ENCODE measurements around the gene CSPG5. TPM values are rescaled to one million over a fixed set of nuclear protein-coding genes. Genes with fewer than 3 reads are reported as not detected.

Gene CSPG5
- total and polyA plus RNA-seq, 9 donors = 0.11 to 0.45 (median 0.30) TPM; not detected in 2

DNA sequence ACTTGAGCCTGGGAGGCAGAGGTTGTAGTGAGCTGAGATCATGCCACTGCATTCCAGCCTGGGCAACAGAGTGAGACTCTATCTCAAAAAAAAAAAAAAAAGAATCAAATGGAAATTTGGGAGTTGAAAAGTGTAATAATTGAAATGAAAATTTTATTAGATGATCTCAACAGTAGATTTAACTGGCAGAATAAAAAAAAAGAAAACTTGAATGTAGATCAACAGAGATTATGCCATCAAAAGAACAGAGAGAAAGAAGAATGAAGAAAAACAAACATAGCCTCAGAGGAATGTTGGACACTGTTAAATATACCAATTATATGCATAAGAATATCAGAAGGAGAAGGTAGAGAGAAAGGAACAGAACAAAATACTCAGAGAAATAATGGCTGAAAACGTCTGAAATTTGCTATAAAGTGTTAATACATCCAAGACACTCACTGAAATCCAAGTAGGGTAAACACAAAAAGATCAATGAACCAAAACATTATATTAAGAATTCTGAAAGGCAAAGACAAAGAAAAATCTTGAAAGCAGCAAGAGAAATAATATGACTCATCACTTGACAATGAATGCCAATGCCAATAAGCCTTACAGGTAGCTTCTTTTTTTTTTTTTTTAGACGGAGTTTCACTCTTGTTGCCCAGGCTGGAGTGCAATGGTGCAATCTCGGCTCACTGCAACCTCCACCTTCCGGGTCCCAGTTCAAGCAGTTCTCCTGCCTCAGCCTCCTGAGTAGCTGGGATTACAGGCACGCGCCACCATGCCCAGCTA, 50.5 kb downstream of the CSPG5 start:
- H3K27ac ChIP-seq = no peak overlapping the region

DNA sequence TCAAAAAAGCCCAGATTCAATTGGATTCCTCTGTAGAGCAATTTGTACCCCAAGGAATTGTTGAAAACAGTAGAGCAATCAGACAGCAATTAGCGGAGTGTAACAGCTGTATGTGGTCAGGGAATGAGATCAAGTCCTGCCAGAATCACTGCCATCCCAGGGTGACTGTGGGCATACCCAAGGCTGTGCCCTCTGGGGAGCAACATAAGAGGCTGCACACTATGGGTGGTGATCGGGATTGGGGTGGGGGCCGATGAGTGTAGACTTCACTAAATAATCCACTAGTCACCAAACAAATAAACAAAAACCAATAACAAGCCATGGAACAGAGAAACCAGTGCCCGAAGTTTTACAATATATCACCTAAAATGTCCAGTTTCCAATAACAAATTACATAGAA, 53.0 kb downstream of the CSPG5 start:
- no peak overlapping the region for H3K27ac ChIP-seq
- DNase-seq = no peak
- WGBS, 3 donors = 78 to 84% (median 82%) methylated on average over 4 of the region's 4 CpGs
- H3K36me3 ChIP-seq = no peaks in the 10 kb centered on the region
- no peaks in the 10 kb centered on the region for H3K9me3 ChIP-seq
- intact Hi-C loops (cut with DNase I) = loop anchor here in 1 of 4 donors (10.0 kb wide), 1 partner anchor 629 kb away; no protein-coding TSS in a partner anchor
- peaks cover 2% of the 10 kb centered on the region for H3K4me1 ChIP-seq (ENCODE audit: insufficient read depth)
- H3K4me3 ChIP-seq = no peak overlapping the region
- TF ChIP-seq, protein P1, sequence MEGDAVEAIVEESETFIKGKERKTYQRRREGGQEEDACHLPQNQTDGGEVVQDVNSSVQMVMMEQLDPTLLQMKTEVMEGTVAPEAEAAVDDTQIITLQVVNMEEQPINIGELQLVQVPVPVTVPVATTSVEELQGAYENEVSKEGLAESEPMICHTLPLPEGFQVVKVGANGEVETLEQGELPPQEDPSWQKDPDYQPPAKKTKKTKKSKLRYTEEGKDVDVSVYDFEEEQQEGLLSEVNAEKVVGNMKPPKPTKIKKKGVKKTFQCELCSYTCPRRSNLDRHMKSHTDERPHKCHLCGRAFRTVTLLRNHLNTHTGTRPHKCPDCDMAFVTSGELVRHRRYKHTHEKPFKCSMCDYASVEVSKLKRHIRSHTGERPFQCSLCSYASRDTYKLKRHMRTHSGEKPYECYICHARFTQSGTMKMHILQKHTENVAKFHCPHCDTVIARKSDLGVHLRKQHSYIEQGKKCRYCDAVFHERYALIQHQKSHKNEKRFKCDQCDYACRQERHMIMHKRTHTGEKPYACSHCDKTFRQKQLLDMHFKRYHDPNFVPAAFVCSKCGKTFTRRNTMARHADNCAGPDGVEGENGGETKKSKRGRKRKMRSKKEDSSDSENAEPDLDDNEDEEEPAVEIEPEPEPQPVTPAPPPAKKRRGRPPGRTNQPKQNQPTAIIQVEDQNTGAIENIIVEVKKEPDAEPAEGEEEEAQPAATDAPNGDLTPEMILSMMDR (IDR thresholded peaks at IDR 0.05) = no peak
- TF ChIP-seq EP300 (IDR thresholded peaks at IDR 0.05) (no peak), POLR2A (IDR thresholded peaks at IDR 0.05) (no peak)
- H3K27me3 ChIP-seq = no peaks in the 10 kb centered on the region

More for the DNA sequence above, 50.5 kb downstream of the CSPG5 start:
- no peaks in the 10 kb centered on the region for H3K27me3 ChIP-seq
- no peaks in the 10 kb centered on the region for H3K4me1 ChIP-seq (ENCODE audit: insufficient read depth)
- no peaks in the 10 kb centered on the region for H3K9me3 ChIP-seq
- H3K36me3 ChIP-seq = no peaks in the 10 kb centered on the region
- 87 to 90% (median 88%) methylated on average over 6 of the region's 6 CpGs for WGBS, 3 donors
- H3K4me3 ChIP-seq = no peak overlapping the region
- DNase-seq = no peak
- intact Hi-C loops (cut with DNase I) = loop anchor here in 1 of 4 donors (10.0 kb wide), 1 partner anchor 627 kb away; no protein-coding TSS in a partner anchor
- TF ChIP-seq POLR2A (IDR thresholded peaks at IDR 0.05) (no peak), EP300 (IDR thresholded peaks at IDR 0.05) (no peak)
- TF ChIP-seq, protein P1 (IDR thresholded peaks at IDR 0.05) = no peak

DNA sequence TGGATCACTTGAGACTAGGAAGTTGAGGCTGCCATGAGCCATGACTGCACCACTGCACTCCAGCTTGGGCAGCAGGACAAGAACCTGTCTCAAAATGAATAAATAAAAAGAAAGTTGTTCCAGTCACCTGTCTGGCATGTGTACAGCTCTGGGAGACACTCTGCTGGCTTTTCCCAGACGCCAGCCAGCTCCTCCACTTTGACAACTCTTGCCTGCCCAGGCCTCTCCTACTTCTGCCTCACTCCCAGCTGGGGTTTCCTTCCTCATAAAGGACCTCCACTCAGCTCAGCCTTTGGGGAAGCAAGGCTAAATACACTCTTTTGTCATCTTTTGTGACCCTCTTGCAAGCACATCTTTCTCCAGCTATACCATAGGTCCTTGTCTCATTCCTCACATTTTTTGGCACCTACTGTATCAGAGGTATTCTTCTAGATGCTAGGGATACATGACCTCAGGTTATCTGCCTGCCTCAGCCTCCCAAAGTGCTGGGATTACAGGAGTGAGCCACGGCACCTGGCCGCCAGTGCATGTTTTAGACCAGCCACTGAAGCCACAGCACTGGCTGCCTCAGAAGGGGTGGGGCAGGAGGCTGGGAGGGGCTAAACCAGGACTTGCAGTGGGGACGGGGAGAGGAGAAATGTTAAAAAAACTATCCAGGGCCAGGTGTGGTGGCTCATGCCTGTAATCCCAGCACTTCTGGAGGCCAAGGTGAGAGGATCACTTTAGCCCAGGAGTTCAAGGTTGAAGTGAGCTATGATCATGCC, 55.2 kb downstream of the CSPG5 start:
- DNase-seq = no peak
- Histone ChIP-seq H3K27ac (no peak overlapping the region), H3K4me1 (ENCODE audit: insufficient read depth) (peaks cover 2% of the 10 kb centered on the region), H3K4me3 (no peak overlapping the region), H3K36me3 (no peaks in the 10 kb centered on the region), H3K27me3 (no peaks in the 10 kb centered on the region), H3K9me3 (no peaks in the 10 kb centered on the region)
- TF ChIP-seq EP300 (IDR thresholded peaks at IDR 0.05) (no peak), POLR2A (IDR thresholded peaks at IDR 0.05) (no peak)
- TF ChIP-seq, protein P1 (IDR thresholded peaks at IDR 0.05) = no peak
- 65 to 78% (median 68%) methylated on average over 4 of the region's 4 CpGs for whole genome bisulfite sequencing, 3 donors
- intact Hi-C loops (cut with DNase I) = loop anchor here (2.0 to 10.0 kb wide), 3 partner anchors 264 to 631 kb away; no protein-coding TSS in a partner anchor

DNA sequence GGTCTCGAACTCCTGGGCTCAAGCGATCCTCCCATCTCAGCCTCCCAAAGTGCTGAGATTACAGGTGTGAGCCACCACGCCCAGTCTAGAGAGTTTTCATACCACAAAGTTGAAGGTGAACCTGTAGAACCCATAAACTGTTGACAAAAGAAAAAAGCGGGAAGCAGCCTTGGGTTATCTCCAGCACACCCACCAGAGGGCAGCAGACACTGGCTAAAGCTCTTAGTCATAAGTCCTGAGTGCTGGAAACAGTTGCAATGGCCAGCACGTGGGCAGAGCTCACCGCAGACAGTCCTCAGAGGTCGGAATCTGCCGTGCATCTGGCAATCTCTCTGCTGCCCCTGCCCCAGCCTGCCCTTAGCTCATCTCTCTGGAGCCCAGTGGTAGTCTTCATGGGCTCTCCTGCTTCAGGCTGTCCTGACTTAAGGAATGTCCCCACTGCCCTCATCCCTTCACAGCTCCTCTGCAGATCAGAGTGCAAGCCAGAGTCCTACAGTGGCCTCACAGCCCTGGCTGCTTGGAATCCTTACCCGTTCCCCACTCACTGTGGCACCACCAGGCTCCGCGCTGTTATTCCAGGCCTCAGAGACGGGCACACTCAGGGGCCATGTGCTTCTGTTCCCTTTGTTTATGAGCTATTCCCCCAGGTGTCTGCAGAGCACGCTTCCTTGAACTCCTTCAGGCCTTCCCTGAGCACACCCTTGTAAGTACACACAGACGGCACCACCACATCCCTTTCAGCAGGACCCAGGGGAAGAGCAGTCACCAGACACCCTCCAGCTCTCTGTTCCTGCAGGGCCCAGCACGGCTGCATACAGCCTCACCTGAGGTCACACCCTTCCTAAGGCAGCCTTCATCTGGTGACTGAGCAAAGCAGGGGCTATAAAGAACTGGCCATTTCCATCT, 56.3 kb downstream of the CSPG5 start:
- 33 to 36% (median 35%) methylated on average over 15 of the region's 15 CpGs for WGBS, 3 donors
- Histone ChIP-seq H3K27me3 (no peaks in the 10 kb centered on the region), H3K9me3 (no peaks in the 10 kb centered on the region), H3K4me3 (no peak overlapping the region), H3K36me3 (no peaks in the 10 kb centered on the region), H3K27ac (no peak overlapping the region), H3K4me1 (ENCODE audit: insufficient read depth) (peaks cover 2% of the 10 kb centered on the region)
- TF ChIP-seq, protein P1 (IDR thresholded peaks at IDR 0.05) = peak; percentile 90 to 93 (median 91)
- TF ChIP-seq POLR2A (IDR thresholded peaks at IDR 0.05) (no peak), EP300 (IDR thresholded peaks at IDR 0.05) (no peak)
- DNase-seq = peak; percentile 77 to 90 (median 85)
- intact Hi-C loops (cut with DNase I) = loop anchor here (2.0 to 10.0 kb wide), 3 partner anchors 265 to 632 kb away; no protein-coding TSS in a partner anchor
